SU-DHL-6 (cell line): ENCODE data around the gene SERPINB2.

Experiments used
- H2AFZ ChIP-seq: fragments of 200-600 bp; sonication (generic); 2 replicates; pipeline ENCODE4 v1.6.1; 2014; ENCODE audit warnings: low read depth, mild to moderate bottlenecking, moderate library complexity, mixed read lengths, antibody characterized with exemption, low read length; ENCODE audit not compliant: severe bottlenecking
- H3F3A ChIP-seq: fragments of 200-600 bp; shearing (Covaris generic); 2 replicates; pipeline ENCODE4 v1.6.0; 2016; ENCODE audit warnings: antibody characterized with exemption, mild to moderate bottlenecking; ENCODE audit not compliant: insufficient read depth
- H3K27ac ChIP-seq: fragments of 200-600 bp; sonication (generic); 2 replicates; pipeline ENCODE4 v1.5.1; 2016; ENCODE audit warnings: low read depth, mild to moderate bottlenecking, low read length, moderate library complexity, mixed read lengths
- H3K27me3 ChIP-seq: fragments of 200-600 bp; sonication (generic), shearing (Covaris generic); 2 replicates; pipeline ENCODE4 v1.6.0; 2014; ENCODE audit warnings: mild to moderate bottlenecking, low read length
- H3K36me3 ChIP-seq: fragments of 200-600 bp; sonication (generic); 2 replicates; pipeline ENCODE4 v1.6.1; 2014; ENCODE audit warnings: mild to moderate bottlenecking, low read length, mixed read lengths
- H3K4me2 ChIP-seq: fragments of 300-600, 200-600 bp; shearing (Covaris generic), sonication (generic); 2 replicates; pipeline ENCODE4 v1.6.0; 2014; ENCODE audit warnings: low read length, low read depth, mild to moderate bottlenecking; ENCODE audit not compliant: poor library complexity, severe bottlenecking
- H3K4me3 ChIP-seq: fragments of 200-600 bp; sonication (generic); 2 replicates; pipeline ENCODE4 v1.5.1; 2014; ENCODE audit warnings: antibody characterized with exemption, low read length, mild to moderate bottlenecking, mixed read lengths; ENCODE audit not compliant: insufficient read depth, poor library complexity, severe bottlenecking
- H3K79me2 ChIP-seq: fragments of 200-600 bp; sonication (generic); 2 replicates; pipeline ENCODE4 v1.6.1; 2014; ENCODE audit warnings: mild to moderate bottlenecking, low read length, moderate library complexity; ENCODE audit not compliant: insufficient read depth
- H3K9ac ChIP-seq: fragments of 200-600 bp; sonication (generic); 2 replicates; pipeline ENCODE4 v1.7.0; 2014; ENCODE audit warnings: mild to moderate bottlenecking, low read length
- H3K9me2 ChIP-seq: fragments of 200-600 bp; sonication (generic); replicated peaks from 2 replicates; pipeline ENCODE4 v1.6.1; 2014; ENCODE audit warnings: low read length; ENCODE audit not compliant: insufficient read depth
- H3K9me3 ChIP-seq: fragments of 200-600 bp; sonication (generic); 2 replicates; pipeline ENCODE4 v1.6.1; 2014; ENCODE audit warnings: low read length, mixed read lengths; ENCODE audit not compliant: insufficient read depth
- H4K20me1 ChIP-seq: fragments of 200-600 bp; sonication (generic); 2 replicates; pipeline ENCODE4 v1.6.1; 2014; ENCODE audit warnings: low read depth, mild to moderate bottlenecking, antibody characterized with exemption, low read length, moderate library complexity, mixed read lengths
- EZH2phosphoT487 ChIP-seq: fragments of 200-600 bp; sonication (generic), shearing (Covaris generic); conservative IDR thresholded peaks from 2 replicates; pipeline ENCODE4 v1.6.1; 2018; ENCODE audit warnings: mild to moderate bottlenecking, antibody characterized with exemption, low read length, moderate library complexity, mixed read lengths
- TF ChIP-seq, protein P1 (sequence below): fragments of 200-600 bp; sonication (generic); IDR thresholded peaks from one replicate; pipeline ENCODE4 v1.5.1; 2017; ENCODE audit warnings: antibody characterized with exemption, mild to moderate bottlenecking, low read length, moderate library complexity; ENCODE audit not compliant: insufficient read depth, poor library complexity, severe bottlenecking

SERPINB2 gene

GRCh38 chr18:63909870-63910269 lies 22.4 kb downstream of the SERPINB2 start:
- Histone ChIP-seq H4K20me1 (no peaks in the 10 kb centered on the region), H3F3A (no peaks in the 10 kb centered on the region), H3K79me2 (no peaks in the 10 kb centered on the region), H3K4me3 (no peak overlapping the region), H3K4me2 (no peak overlapping the region), H3K27ac (no peak overlapping the region), H3K9me2 (no peaks in the 10 kb centered on the region; the same call in 1 of the 2 replicates), H3K9me3 (no peaks in the 10 kb centered on the region), H3K36me3 (no peaks in the 10 kb centered on the region), H3K27me3 (no peaks in the 10 kb centered on the region), H3K9ac (no peak overlapping the region), H2AFZ (no peak overlapping the region)
- no peak for TF ChIP-seq EZH2phosphoT487
- TF ChIP-seq, protein P1, sequence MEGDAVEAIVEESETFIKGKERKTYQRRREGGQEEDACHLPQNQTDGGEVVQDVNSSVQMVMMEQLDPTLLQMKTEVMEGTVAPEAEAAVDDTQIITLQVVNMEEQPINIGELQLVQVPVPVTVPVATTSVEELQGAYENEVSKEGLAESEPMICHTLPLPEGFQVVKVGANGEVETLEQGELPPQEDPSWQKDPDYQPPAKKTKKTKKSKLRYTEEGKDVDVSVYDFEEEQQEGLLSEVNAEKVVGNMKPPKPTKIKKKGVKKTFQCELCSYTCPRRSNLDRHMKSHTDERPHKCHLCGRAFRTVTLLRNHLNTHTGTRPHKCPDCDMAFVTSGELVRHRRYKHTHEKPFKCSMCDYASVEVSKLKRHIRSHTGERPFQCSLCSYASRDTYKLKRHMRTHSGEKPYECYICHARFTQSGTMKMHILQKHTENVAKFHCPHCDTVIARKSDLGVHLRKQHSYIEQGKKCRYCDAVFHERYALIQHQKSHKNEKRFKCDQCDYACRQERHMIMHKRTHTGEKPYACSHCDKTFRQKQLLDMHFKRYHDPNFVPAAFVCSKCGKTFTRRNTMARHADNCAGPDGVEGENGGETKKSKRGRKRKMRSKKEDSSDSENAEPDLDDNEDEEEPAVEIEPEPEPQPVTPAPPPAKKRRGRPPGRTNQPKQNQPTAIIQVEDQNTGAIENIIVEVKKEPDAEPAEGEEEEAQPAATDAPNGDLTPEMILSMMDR: no peak

DNA sequence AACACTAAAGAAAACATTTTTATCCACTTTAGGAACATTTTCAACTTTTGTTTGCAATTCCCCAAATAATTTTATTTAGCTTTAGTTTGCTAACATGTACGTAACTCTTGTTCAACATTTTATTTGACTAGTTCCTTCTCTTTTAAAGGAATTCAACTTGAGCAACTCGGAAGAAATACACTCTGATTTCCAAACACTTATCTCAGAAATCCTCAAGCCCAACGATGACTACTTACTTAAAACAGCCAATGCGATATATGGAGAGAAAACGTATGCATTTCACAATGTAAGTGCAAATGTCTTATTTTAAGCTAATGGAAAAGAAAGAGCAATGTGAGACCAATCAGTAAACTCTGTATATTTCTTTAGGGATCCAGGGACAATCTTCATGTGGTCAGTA lies 30.3 kb downstream of the SERPINB2 start:
- Histone ChIP-seq H3K9me3 (no peaks in the 10 kb centered on the region), H3K9me2 (no peaks in the 10 kb centered on the region; the same call in 1 of the 2 replicates), H3K4me2 (no peak overlapping the region), H3K4me3 (no peak overlapping the region), H3F3A (no peaks in the 10 kb centered on the region), H3K27me3 (no peaks in the 10 kb centered on the region), H3K79me2 (no peaks in the 10 kb centered on the region), H4K20me1 (no peaks in the 10 kb centered on the region), H3K27ac (no peak overlapping the region), H3K9ac (no peak overlapping the region), H2AFZ (no peak overlapping the region), H3K36me3 (no peaks in the 10 kb centered on the region)
- no peak for TF ChIP-seq EZH2phosphoT487
- TF ChIP-seq, protein P1: no peak

GRCh38 chr18:63922049-63922448 lies 34.5 kb downstream of the SERPINB2 start:
- no peak overlapping the region for H3K9ac ChIP-seq
- no peaks in the 10 kb centered on the region for H3K36me3 ChIP-seq
- no peak overlapping the region for H3K27ac ChIP-seq
- no peaks in the 10 kb centered on the region for H3K9me2 ChIP-seq
- no peak overlapping the region for H3K4me3 ChIP-seq
- no peaks in the 10 kb centered on the region for H3F3A ChIP-seq
- TF ChIP-seq, protein P1: no peak
- TF ChIP-seq EZH2phosphoT487: no peak
- no peaks in the 10 kb centered on the region for H3K9me3 ChIP-seq
- H3K79me2 ChIP-seq: no peaks in the 10 kb centered on the region
- H3K4me2 ChIP-seq: no peak overlapping the region
- no peak overlapping the region for H2AFZ ChIP-seq
- no peaks in the 10 kb centered on the region for H3K27me3 ChIP-seq
- no peaks in the 10 kb centered on the region for H4K20me1 ChIP-seq
